H1 (cell line): Measurements from ENCODE around the gene ABHD4. TPM values are rescaled to one million over a fixed set of nuclear protein-coding genes. Genes with fewer than 3 reads are reported as not detected.

Experiments used
- CHD1 ChIP-seq: IDR thresholded peaks from 2 replicates; pipeline ENCODE4 v1.6.1; 2012; ENCODE audit warnings: low read depth, low read length, improper control_type of control experiment
- POU5F1 ChIP-seq: IDR thresholded peaks from 2 replicates; pipeline ENCODE4 v1.6.1; 2011; ENCODE audit warnings: low read depth, mild to moderate bottlenecking, low read length, moderate library complexity
- SUZ12 ChIP-seq: fragments of 200-600 bp; sonication (generic); IDR thresholded peaks from 2 replicates; pipeline ENCODE4 v1.6.1; 2012; ENCODE audit warnings: mild to moderate bottlenecking, inconsistent platforms, low read length, moderate library complexity, mixed read lengths
- polyA plus RNA-seq, 7 experiments: library from polyadenylated mRNA; depleted of rRNA in 3 of 7; stranded (reverse) in 5 of 7; unstranded in 2 of 7; fragments of >200 nt in 5 of 7; fragments of 200-250 nt in 2 of 7; gene quantifications; 1 replicate in 5 of 7; 2 replicates in 1 of 7; 4 replicates in 1 of 7; pipeline versions ENCODE4 v1.2.1 to v1.2.3, GENCODE V29; 2011 to 2013; ENCODE audit warnings: missing spikeins in 2 of 7, mixed read lengths in 2 of 7
- total RNA-seq: library from RNA; stranded (reverse); fragmentation: NEBNext Ultra II Directional; extraction: Animal tissue kit (Norgen Biotek cat#: 25700); gene quantifications from 2 replicates; pipeline ENCODE4 v1.2.1, GENCODE V29; 2021

ABHD4 gene
- total and polyA plus RNA-seq, 2 of the 8 experiments (the other 6 are each of a cell fraction or from before 2014, with no cell fraction given) = 32.4 to 42.9 TPM

DNA sequence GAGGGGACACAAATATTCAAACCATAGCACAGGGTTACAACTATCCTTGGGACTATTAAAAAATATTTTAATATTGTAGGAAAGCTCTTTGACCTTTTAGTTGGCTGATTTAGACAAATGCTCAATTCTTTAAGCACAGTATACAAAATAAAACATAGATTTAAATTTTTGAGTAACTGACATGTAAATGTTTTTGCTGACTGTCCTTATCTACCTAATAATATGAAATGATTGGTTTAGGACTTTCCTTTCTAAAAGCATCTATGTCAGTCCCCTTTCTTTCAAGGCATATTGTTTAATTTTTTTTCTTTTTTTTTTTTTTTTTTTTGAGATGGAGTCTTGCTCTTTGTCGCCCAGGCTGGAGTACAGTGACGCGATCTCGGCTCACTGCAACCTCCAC, 62.6 kb downstream of the ABHD4 start (continued):
- TF ChIP-seq CHD1 (no peak), POU5F1 (no peak), SUZ12 (no peak)

Other genes with a start within 250 kb of the ABHD4 start
- 131 and 133 TPM in 2 replicates for gene DAD1, start 9.1 kb upstream of the ABHD4 start, total RNA-seq
- gene DAD1, start 9.1 kb upstream of the ABHD4 start, polyA plus RNA-seq (2011; rRNA removed) = 433 and 440 TPM in 2 replicates
- gene OR6J1, start 46.1 kb downstream of the ABHD4 start, total RNA-seq = not detected in 2 replicates
- not detected in 2 replicates for gene OR6J1, start 46.1 kb downstream of the ABHD4 start, polyA plus RNA-seq (2011; rRNA removed)
- 125 and 129 TPM in 2 replicates for gene OXA1L, start 168.4 kb downstream of the ABHD4 start, total RNA-seq
- gene OXA1L, start 168.4 kb downstream of the ABHD4 start, polyA plus RNA-seq (2011; rRNA removed) = 163 and 199 TPM in 2 replicates
- 5.8 and 6.3 TPM in 2 replicates for gene SLC7A7, start 217.1 kb downstream of the ABHD4 start, total RNA-seq
- gene SLC7A7, start 217.1 kb downstream of the ABHD4 start, polyA plus RNA-seq (2011; rRNA removed) = 14.9 and 15.0 TPM in 2 replicates
- 172 and 176 TPM in 2 replicates for gene MRPL52, start 231.6 kb downstream of the ABHD4 start, total RNA-seq
- 70.5 and 109 TPM in 2 replicates for gene MRPL52, start 231.6 kb downstream of the ABHD4 start, polyA plus RNA-seq (2011; rRNA removed)
- 83.1 and 86.8 TPM in 2 replicates for gene MMP14, start 238.3 kb downstream of the ABHD4 start, total RNA-seq
- 58.2 and 81.6 TPM in 2 replicates for gene MMP14, start 238.3 kb downstream of the ABHD4 start, polyA plus RNA-seq (2011; rRNA removed)